SK-N-MC (cell line): ENCODE results near the gene EFNA2.

Source experiments
- EZH2 ChIP-seq: fragments of 200-600 bp; sonication (generic); IDR thresholded peaks from one replicate; pipeline ENCODE4 v1.6.1; 2017; ENCODE audit warnings: antibody characterized with exemption
- FOXP2 ChIP-seq: optimal IDR thresholded peaks from 2 replicates; pipeline ENCODE3; 2011; ENCODE audit warnings: mild to moderate bottlenecking, moderate library complexity; ENCODE audit not compliant: insufficient read depth; ENCODE audit errors: extremely low read length, control extremely low read depth
- POLR2AphosphoS5 ChIP-seq: IDR thresholded peaks from 2 replicates; pipeline ENCODE4 v1.6.1; 2012; ENCODE audit warnings: mild to moderate bottlenecking, low read depth, low read length, borderline replicate concordance

- no peak for TF ChIP-seq EZH2
- TF ChIP-seq POLR2AphosphoS5, result no peak
- no peak for TF ChIP-seq FOXP2
Observed at GRCh38 chr19:1321539-1321938, 35.9 kb downstream of the EFNA2 start.
